NCI-H69 (cell line): ENCODE data around the gene SLC12A2.

Experiments used
- DNase-seq: peaks from one replicate; lab custom pipeline; 2025; lab: John Stamatoyannopoulos, UW

SLC12A2 gene

GRCh38 chr5:128097781-128098180 is 14.2 kb downstream of the SLC12A2 start:
- no peak for DNase-seq

GRCh38 chr5:128099944-128100343 is 16.4 kb downstream of the SLC12A2 start:
- no peak for DNase-seq

GRCh38 chr5:128100860-128101557 is 17.4 kb downstream of the SLC12A2 start:
- DNase-seq = no peak

DNA sequence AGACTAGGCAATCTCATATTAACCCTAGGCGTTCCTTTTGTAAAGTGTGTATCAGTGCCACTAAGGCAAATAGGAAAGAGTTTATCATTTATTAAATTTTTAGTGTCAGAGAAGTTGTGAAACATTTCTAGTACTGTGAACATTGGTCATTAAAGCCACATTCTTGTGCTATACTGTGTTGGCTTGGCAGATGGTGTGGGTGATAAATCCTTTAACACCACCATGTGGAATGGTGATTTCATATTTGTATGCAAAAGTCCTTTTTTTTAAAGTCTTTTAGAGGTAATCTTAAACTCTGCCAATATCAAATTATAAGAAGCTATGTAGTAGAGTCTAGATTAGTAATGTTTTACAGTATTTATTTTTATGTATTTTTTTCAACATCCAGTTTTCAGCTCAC is 18.1 kb downstream of the SLC12A2 start:
- no peak for DNase-seq

- peak; percentile 16 for DNase-seq
These were observed 21.6 kb downstream of the SLC12A2 start for GRCh38 chr5:128105203-128105602.

DNA sequence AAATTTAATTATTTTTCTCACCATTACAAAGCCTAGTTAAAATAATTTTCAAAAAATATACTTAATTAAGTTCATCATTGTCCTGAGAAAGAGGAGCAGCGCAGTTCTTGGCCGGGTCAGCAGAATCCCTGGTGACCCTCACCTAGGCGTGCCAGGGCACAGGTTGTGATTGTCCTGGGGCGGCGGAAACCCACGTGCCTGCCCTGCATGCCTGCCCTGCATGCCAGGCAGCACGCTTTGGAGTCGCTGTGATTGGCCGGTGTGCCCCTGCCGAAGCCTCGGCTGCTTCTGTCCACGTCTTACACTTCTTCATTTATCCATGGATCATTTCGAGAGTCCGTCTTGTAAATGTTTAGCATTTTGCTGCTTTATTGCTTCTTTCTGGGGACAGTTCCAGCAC is 25.6 kb downstream of the SLC12A2 start:
- no peak for DNase-seq

DNA sequence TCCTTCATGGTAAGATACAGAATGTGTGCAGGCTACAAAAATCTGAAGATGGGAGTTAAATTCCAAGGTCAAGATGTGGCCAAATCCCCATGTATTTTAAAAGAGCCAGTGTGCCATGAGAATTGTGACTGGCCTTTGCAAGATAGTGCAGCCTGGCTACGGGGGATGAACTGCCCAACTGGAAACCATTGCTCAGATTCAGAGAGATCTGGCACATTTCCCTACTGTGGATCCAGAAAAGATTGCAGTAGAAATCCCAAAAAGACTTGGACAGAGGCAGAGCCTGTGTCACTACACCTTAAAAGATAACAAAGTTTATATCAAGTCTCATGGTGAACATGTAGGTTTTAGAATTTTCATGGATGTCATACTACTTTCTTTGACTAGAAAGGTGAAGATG is 26.2 kb downstream of the SLC12A2 start:
- DNase-seq = no peak

- DNase-seq = no peak
These were observed 28.4 kb downstream of the SLC12A2 start for GRCh38 chr5:128111818-128112448.

DNA sequence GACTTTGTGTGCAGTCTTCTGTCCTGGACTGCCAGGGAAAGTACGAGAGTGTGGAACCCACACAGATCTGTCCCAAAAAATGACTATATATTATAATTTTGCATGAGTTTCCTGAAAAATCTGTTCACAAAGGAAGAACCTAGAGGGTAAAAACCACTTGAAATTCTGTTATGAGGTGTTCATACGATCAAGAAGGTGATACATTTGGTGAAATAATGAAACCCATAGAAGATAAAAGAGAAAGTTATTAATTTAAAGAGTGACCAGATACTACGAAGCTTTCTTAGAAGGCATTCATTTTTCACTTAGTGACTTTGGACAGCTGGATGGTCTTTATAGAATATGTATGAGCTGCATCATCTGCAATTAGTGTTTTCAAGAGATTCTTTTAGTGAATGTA is 32.9 kb downstream of the SLC12A2 start:
- DNase-seq = no peak

GRCh38 chr5:128118214-128118613 is 34.6 kb downstream of the SLC12A2 start:
- DNase-seq = no peak

DNA sequence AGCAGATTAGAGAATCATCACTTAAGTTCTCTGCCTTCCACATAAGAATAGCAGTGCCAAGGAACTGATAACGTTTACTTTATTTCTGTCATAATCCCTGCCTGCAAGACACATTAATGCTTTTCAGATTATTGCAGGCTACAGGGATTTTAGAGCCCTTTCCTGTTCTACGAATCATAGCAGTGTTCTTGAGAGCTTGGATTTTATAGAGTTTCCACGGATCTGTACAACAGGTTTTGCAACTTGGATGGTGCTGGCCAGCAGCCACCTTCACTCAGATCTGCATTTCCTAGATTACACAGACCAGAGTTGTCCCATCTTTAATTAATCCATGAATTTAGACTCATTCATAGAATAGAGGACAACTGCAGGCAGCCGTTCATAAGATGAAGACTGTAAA is 38.1 kb downstream of the SLC12A2 start:
- no peak for DNase-seq

DNA sequence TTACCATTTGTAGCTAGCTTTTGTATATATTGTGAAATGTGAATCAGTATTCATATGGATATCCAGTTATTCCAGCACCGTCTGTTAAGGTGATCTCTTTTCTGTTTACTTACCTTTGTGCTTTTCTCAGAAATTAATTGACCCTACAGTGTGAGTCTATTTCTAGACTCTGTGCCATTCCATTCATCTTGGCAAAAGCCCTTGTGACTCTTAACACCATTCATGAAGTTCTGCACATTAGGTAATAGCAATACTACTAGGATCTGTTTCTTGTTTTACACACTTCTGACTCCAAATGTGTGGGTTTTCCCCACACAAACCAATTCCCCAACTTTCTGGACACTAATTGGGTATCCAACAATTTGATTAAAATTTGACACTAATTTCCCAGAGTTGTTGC is 40.4 kb downstream of the SLC12A2 start:
- peak; percentile 19 for DNase-seq

GRCh38 chr5:128126241-128126640 is 42.7 kb downstream of the SLC12A2 start:
- DNase-seq = no peak

DNA sequence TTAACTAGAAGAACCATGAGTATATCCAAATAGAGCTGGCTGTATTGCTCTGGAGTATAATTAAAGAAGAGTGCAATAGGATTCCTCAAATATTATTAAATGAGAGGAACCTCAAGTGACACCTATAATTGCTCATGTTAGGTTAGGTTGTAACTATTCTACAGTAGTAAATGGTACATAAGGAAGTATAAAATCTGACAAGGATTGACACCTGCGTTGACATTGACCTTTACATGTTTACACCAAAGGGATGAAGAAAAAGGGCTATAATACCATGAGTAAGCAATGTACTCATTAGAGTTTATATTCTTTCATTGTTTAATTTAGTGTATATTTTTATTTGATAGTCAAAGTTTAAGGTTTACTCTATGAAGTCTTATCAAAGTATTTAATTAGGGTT is 48.9 kb downstream of the SLC12A2 start:
- DNase-seq = no peak

- DNase-seq = no peak
These were observed 51.7 kb downstream of the SLC12A2 start for GRCh38 chr5:128135286-128135685.

DNA sequence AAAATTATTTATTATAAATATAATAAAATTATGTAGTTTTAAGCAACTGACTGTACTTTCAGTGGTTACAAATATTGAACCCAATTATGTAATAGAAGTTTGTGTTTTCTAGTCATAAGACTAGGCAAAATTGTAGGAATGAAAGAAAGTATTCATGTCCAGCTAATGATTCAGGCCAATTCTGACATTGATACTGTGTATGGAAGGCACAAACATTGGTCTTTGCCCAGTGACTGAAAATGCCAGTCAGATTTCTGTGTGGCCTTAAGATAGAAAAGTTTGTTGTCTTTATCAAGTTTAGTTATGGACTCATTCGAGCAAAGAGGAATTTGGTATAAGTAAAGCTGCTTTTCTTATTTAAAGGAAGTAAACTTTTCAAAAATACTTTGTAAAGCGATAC is 60.3 kb downstream of the SLC12A2 start:
- DNase-seq = no peak

GRCh38 chr5:128144491-128144890 is 60.9 kb downstream of the SLC12A2 start:
- no peak for DNase-seq

- DNase-seq = no peak
These were observed 63.1 kb downstream of the SLC12A2 start for GRCh38 chr5:128146671-128147070.

DNA sequence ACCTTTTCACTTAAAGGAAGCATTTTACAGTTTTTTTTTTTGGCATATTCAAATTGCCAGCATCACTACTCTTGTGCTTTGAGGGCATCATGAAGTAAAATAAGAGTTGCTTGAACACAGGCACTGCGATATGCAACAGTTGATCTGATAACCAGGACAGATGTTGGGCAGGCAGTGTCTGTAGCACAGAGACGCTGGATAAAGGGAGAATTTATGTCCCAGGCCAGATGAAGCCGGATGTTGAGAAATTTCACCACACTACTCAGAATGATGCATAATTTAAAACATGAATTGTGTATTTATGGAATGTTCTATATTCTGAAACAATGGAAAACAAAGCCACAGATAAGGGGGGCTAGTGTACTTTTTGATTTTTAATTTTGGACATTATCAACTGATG is 71.4 kb downstream of the SLC12A2 start:
- no peak for DNase-seq

DNA sequence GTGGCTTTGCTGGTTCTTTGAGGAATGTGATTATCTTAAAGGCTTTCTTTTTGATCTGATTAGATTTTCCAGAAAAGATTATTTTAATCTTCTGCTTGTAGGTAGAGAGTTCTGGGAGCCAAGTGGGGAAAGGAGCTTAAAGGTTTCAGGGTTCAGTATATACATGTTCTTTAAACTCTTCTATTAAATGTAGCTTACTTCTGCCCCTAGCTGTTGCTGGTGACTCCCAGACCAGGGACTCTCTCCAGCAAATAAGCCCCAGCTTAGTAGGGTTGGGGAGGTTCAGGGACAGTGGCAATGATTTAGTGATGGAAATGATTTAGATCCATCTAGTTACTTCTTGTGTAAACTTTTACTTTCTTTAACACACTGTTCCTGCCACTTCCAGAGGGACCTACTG is 72.2 kb downstream of the SLC12A2 start:
- DNase-seq = no peak

DNA sequence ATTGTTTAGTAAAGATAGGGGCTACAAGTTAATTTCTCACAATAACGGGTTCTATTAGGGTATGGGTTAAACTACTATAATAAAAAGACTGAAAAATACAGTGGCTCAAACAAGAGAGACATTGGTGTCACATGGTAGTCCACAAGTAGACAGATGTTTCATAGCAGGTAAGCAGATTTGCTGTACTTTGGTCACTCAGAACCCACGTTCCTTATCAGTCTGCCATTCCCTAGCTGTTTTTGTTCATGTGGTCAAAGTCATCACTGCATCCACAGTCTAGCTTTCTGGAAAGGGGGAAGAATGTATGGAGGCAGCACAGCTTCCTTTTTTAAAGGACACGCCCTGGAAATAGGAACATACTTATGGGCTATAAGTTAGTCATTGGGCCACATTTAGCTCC is 73.0 kb downstream of the SLC12A2 start:
- no peak for DNase-seq

DNA sequence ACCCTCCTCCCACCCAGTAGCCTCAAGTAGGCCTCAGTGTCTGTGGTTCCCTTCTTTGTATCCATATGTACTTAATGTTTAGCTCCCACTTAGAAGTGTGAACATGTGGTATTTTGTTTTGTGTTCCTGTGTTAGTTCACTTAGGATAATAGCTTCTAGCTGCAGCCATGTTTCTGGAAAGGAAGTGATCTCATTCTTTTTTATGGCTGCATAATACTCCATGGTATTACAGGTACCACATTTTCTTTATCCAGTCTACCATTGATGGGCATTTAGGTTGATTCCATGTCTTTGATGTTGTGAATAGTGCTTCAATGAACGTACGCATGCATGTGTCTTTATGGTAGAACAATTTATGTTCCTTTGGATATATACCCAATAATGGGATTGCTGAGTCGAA is 74.8 kb downstream of the SLC12A2 start:
- DNase-seq = no peak

DNA sequence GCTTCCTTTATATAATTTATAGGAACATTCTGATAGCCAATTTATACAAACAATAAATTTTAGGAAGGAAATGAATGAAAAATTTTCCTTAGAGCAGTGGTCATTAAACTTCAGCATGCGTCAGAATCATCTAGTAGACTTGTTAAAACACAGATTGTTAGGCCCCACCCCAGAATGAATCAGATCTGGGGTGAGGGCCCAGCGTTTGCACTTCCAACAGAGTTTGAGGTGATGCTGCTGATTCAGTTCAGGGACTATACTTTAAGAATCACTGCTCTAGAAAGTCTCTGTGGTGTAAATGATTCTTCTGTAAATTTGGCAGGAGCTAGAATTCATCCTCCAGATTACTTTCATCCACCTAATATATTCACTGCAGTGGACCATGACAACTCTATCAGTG is 80.4 kb downstream of the SLC12A2 start:
- DNase-seq = no peak

- no peak for DNase-seq
These were observed 85.9 kb downstream of the SLC12A2 start for GRCh38 chr5:128169401-128170017.
